Upper lobe of left lung (tissue), 4 donors: Measurements from ENCODE around the gene CCDC51.

Experiments used
- EP300 ChIP-seq, 4 donors: sonication (generic); formaldehyde crosslinking; IDR thresholded peaks; one replicate each; pipeline ENCODE4 v1.5.1; 2017; ENCODE audit warnings: antibody characterized with exemption in 4 of 4, control low read depth in 2 of 4
- POLR2A ChIP-seq, 4 donors: fragments of 450-650 bp; IDR thresholded peaks; one replicate each; pipeline ENCODE4 v1.5.1; 2016 to 2017; ENCODE audit warnings: antibody characterized with exemption in 4 of 4, mild to moderate bottlenecking in 2 of 4
- TF ChIP-seq, protein P1 (sequence below), 6 experiments: fragments of 450-650 bp in 4 of 6; fragments of 200-600 bp in 2 of 6; sonication (generic) in 2 of 6; IDR thresholded peaks; one replicate each; pipeline ENCODE4 v1.5.1; 2016 to 2019; ENCODE audit warnings: antibody characterized with exemption in 6 of 6

DNA sequence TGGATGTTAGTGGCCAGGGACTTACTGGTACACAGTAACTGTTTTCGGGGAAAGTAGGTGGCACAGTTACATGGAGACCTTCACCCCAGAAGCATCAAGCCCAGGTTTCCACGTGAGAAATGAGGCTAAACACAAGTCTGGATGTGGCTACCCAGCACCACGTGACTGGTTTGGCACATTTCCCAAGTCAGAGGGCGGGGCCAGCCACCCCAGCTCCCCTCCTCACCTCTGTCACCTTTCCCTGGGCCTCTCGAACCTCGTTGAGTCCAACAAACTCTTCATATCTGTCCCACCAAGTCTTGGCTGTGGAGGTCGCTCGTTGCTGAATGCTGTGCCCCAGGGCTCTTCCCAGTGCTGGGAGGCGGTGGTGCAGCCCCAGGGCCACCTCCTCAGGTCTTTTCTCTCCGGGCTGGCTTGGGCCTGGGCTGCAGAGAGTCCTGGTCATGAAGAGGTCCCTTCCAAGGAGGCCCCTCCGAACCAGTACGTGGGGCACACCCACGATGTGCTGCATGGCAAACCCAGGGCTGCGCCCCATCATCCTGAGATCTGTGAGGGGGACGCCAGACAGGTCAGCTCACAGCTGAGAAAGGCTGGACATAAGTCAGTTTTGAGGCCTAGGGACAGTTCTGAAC, 5.2 kb downstream of the CCDC51 start:
- TF ChIP-seq, protein P1, sequence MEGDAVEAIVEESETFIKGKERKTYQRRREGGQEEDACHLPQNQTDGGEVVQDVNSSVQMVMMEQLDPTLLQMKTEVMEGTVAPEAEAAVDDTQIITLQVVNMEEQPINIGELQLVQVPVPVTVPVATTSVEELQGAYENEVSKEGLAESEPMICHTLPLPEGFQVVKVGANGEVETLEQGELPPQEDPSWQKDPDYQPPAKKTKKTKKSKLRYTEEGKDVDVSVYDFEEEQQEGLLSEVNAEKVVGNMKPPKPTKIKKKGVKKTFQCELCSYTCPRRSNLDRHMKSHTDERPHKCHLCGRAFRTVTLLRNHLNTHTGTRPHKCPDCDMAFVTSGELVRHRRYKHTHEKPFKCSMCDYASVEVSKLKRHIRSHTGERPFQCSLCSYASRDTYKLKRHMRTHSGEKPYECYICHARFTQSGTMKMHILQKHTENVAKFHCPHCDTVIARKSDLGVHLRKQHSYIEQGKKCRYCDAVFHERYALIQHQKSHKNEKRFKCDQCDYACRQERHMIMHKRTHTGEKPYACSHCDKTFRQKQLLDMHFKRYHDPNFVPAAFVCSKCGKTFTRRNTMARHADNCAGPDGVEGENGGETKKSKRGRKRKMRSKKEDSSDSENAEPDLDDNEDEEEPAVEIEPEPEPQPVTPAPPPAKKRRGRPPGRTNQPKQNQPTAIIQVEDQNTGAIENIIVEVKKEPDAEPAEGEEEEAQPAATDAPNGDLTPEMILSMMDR (IDR thresholded peaks at IDR 0.05) = no peak
- TF ChIP-seq EP300 (IDR thresholded peaks at IDR 0.05) (no peak), POLR2A (IDR thresholded peaks at IDR 0.05) (no peak)
